Effector memory CD8-positive, alpha-beta T cell (primary cell): ENCODE measurements around the gene MOB2.
A peak's percentile ranks its signal among the peaks of the same experiment; 100 is the strongest.

Experiments
- ATAC-seq: fragments of 150-1000 bp; cut with Tn5 transposase; replicated peaks from 2 replicates; pipeline ENCODE4 v1.10.0; 2021; ENCODE audit warnings: mild to moderate bottlenecking, moderate library complexity
- DNase-seq, 3 experiments: peaks; one replicate each; pipeline ENCODE4 v3.0.0; 2021
- H3K27ac Mint-ChIP-seq, 2 donors: one replicate each; pipeline ENCODE4 v1.8.0; 2022; ENCODE audit warnings: mild to moderate bottlenecking in 2 of 2, mixed read lengths in 2 of 2, moderate library complexity in 2 of 2
- H3K27me3 Mint-ChIP-seq, 2 donors: one replicate each; pipeline ENCODE4 v1.8.0; 2022; ENCODE audit warnings: mixed read lengths in 2 of 2
- H3K36me3 Mint-ChIP-seq: one replicate; pipeline ENCODE4 v1.8.0; 2022; ENCODE audit warnings: mild to moderate bottlenecking, moderate library complexity, mixed read lengths; ENCODE audit not compliant: insufficient read depth
- H3K4me1 Mint-ChIP-seq, 2 donors: one replicate each; pipeline ENCODE4 v1.8.0; 2022; ENCODE audit warnings: low read depth in 2 of 2, mixed read lengths in 2 of 2
- H3K4me3 Mint-ChIP-seq, 2 donors: one replicate each; pipeline ENCODE4 v1.8.0; 2022; ENCODE audit warnings: mild to moderate bottlenecking in 2 of 2, mixed read lengths in 2 of 2, moderate library complexity in 2 of 2
- H3K9me3 Mint-ChIP-seq, 2 donors: one replicate each; pipeline ENCODE4 v1.8.0; 2022; ENCODE audit warnings: mixed read lengths in 2 of 2

MOB2 gene

DNA sequence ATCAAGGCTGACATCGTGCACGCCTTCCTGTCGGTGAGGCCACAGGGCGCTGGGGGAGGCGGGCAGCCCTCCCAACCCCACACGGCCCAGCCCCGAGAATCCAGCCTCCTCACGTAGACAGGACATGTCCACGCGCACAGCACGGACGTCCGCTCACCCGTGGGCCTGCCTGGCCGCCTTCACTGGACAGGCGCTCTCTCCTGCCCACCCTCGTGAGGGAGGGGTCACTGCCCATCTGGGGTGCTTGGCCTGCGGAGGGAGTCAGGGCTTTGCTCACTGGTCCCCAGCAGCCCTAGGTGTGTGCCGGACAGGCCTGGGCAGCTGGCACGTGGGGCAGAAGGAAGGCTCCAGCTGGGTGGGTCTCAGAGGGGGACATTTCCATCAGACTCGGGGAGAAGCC lies 32.0 kb downstream of the MOB2 start:
- ATAC-seq, result no peak
- H3K36me3 Mint-ChIP-seq, result peaks cover 29% of the 10 kb centered on the region
- H3K4me1 Mint-ChIP-seq, result peaks cover 9 to 21% of the 10 kb centered on the region in 2 donors
- no peak overlapping the region for H3K4me3 Mint-ChIP-seq
- DNase-seq, result no peak
- H3K27ac Mint-ChIP-seq, result peak overlapping the region in 1 of 2 donors; percentile 49
- H3K9me3 Mint-ChIP-seq, result no peaks in the 10 kb centered on the region
- no peaks in the 10 kb centered on the region for H3K27me3 Mint-ChIP-seq

DNA sequence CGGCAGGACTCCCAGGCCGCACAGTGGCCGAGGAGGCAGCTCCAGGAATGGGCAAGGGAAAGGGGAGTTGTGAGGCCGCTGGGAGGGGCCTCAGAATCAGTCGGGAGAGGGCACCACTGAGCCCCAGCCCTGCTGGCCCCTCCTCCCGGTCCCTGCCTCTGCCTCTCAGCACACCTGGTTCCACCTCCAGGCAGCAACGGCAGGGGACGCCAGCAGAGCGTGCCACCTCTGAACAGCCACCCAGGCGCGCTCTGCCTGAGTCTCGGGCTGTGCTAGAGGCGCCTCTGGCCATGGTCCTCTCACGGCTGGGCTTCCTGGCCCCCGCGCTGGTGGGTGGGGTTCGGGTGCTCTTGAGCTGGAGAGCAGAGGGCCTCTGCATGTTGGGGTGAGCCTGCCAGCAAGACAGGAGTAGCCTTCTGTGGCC lies 33.0 kb downstream of the MOB2 start:
- Mint-ChIP-seq H3K36me3 (peaks cover 29% of the 10 kb centered on the region), H3K27me3 (no peaks in the 10 kb centered on the region), H3K4me1 (peaks cover 9 to 19% of the 10 kb centered on the region in 2 donors), H3K27ac (peak overlapping the region in 1 of 2 donors; percentile 49), H3K4me3 (no peak overlapping the region), H3K9me3 (no peaks in the 10 kb centered on the region)
- ATAC-seq (peak; percentile 93), DNase-seq (peak in 2 of 3 experiments; percentile 45 to 54)

GRCh38 chr11:1452744-1453143 lies 33.8 kb downstream of the MOB2 start:
- DNase-seq, result no peak
- no peak overlapping the region for H3K4me3 Mint-ChIP-seq
- no peaks in the 10 kb centered on the region for H3K9me3 Mint-ChIP-seq
- H3K27ac Mint-ChIP-seq, result no peak overlapping the region
- H3K36me3 Mint-ChIP-seq, result peaks cover 34% of the 10 kb centered on the region
- no peaks in the 10 kb centered on the region for H3K27me3 Mint-ChIP-seq
- H3K4me1 Mint-ChIP-seq, result peaks cover 9 to 19% of the 10 kb centered on the region in 2 donors
- no peak for ATAC-seq

DNA sequence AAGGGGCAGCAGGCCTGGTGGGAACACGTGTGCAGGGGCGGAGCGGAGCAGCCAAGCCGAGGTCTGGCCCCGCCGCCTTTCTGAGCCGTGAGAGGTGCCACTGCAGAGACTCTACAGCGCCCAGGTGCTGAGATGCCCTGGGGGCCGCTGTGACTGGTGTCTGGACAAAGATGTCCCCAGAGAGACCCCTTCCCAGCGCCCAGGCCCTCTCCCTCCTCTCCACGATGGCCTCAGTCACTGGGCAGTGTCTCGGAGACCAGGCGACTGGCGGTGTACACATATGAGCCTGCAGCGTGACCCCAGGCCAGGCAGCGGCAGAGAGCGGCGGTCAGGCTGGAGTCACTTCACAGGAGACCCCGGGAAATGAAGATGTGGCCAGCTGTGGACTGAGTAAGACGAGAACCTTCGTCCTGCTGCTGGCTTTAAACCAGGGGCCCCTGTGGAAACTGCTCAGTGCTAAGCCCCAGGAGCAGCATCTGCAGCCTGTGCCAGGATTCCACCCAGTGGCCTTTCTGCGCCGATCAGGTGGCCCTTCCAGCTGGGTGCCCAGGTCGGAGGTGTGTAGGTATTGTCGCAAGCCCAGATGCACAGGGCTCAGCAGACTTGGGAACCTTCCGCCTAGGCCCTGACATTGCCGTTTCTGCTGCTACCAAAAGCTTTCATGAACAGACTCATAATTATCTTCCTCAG lies 34.7 kb downstream of the MOB2 start:
- Mint-ChIP-seq H3K4me1 (peaks cover 9 to 19% of the 10 kb centered on the region in 2 donors), H3K36me3 (peaks cover 30% of the 10 kb centered on the region), H3K4me3 (no peak overlapping the region), H3K9me3 (no peaks in the 10 kb centered on the region), H3K27me3 (no peaks in the 10 kb centered on the region), H3K27ac (no peak overlapping the region)
- DNase-seq (no peak), ATAC-seq (no peak)

DNA sequence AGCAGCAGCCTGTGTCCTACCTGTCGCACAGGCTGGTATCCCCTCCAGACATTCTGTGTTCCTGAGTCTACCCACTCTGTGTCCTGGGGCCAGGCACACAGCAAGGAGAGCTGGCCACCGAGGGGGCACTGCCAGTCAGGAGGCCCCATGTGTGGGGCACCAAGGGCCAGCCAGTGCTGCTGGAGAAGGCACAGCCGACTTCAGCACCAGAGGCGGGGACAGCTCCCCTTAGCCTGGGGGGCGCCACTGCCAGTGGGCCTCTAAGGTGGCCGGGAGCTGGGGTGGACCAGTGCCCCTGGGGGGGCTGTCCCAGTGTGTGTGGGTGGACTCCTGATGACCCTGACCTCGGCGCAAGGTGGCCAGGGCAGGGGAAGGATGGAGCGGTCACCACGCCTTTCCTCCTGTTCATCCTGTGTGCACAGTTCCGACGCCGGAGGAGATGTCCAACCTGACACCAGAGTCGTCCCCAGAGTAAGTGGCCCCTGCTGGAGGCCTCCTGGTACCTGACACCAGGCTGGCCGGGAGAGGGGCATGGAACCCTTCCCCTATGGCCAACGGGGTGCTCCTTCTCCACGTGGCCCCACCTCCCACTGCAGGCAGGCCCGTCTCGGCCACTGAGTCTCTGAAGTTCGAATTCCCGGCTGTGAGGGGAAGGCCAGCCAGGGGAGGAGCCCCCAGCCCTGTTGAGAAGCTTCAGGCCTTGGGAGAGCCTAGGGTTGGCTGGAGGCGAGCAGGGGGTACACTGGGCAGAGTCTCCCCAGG lies 35.4 kb downstream of the MOB2 start:
- ATAC-seq (no peak), DNase-seq (peak in 1 of 3 experiments; percentile 23)
- Mint-ChIP-seq H3K27ac (no peak overlapping the region), H3K4me3 (no peak overlapping the region), H3K36me3 (peaks cover 25% of the 10 kb centered on the region), H3K4me1 (peaks cover 7 to 17% of the 10 kb centered on the region in 2 donors), H3K9me3 (no peaks in the 10 kb centered on the region), H3K27me3 (no peaks in the 10 kb centered on the region)

DNA sequence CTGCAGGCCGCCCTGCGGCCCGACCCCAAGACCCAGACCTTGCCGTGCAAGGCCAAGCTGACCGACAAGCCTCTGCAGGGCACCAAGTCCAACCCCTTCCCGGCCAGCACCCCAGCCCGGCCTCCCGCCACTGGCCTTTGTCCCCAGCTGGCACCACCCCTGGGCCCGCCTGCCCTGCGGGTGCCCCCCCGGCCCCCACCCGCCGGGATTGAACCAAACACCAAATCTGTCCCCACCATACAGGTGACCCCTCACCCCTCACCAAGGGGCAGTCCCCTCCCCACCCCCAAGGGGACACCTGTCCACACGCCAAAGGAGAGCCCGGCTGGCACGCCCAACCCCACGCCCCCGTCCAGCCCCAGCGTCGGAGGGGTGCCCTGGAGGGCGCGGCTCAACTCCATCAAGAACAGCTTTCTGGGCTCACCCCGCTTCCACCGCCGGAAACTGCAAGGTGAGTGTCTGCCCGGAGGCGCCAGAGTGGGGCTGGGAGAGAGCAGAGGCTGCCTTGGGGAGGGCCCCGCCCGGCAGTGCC lies 36.2 kb downstream of the MOB2 start:
- H3K4me1 Mint-ChIP-seq, result peaks cover 0 to 10% of the 10 kb centered on the region in 2 donors
- H3K36me3 Mint-ChIP-seq, result peaks cover 25% of the 10 kb centered on the region
- H3K4me3 Mint-ChIP-seq, result no peak overlapping the region
- H3K27me3 Mint-ChIP-seq, result no peaks in the 10 kb centered on the region
- DNase-seq, result no peak
- no peaks in the 10 kb centered on the region for H3K9me3 Mint-ChIP-seq
- no peak for ATAC-seq
- no peak overlapping the region for H3K27ac Mint-ChIP-seq

DNA sequence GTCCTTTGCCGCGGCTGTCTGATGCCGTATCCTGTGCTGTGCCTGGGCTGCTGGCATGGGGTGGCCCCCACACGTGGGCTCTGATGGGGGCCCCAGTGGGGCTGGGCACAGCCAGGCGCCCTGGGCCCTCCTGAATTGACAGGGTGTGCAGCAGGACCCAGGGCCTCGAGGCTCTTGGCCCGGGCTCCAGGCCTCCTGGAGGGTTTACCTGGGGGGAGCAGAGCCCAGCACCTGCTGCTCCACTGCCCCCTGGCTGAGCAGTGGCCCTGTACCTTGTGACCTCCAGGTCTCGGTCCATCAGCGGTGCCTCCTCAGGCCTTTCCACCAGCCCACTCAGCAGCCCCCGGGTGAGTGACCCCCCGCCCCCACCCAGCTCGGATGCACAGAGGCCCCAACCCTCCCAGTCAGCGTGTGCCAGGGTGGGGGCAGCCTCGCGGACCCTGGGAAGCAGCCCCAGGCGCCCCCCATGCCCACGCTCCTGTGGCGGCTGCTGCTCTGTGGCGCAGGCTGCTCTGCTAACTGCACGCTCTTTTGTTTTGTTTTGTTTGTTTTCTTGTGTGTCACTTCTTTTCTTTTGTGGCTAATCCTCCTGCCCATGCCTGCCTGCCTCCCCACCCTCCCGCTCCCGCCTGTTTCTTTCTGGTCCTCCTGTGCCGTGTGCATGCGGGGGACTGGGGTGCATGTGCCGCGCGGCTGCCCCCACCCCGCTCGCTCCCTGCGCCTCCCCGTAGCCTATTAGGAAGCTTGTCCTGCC lies 36.9 kb downstream of the MOB2 start:
- ATAC-seq, result no peak
- Mint-ChIP-seq H3K9me3 (no peaks in the 10 kb centered on the region), H3K36me3 (peaks cover 25% of the 10 kb centered on the region), H3K4me3 (no peak overlapping the region), H3K27ac (no peak overlapping the region), H3K4me1 (peaks cover 0 to 9% of the 10 kb centered on the region in 2 donors), H3K27me3 (no peaks in the 10 kb centered on the region)
- no peak for DNase-seq

DNA sequence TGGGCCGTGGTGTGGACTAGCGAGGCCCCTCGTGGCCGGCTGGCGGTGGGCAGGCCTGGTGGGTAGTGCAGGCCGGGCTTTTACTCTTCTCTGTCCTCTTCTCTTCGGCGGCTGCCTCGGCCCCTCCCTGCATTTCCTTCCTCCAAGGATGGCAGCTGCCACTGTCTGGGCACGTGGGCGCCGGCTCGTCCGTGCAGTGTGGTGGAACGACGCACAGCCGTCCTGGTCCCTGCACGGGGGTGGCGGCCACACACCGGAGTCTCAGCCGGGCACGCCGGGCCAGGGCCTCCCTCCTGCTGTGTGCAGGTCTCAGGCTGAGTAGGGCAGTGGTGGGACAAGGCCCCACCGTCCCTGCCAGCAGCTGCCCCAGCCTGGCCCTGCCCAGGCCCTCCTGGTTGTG lies 37.7 kb downstream of the MOB2 start:
- Mint-ChIP-seq H3K27me3 (no peaks in the 10 kb centered on the region), H3K36me3 (peaks cover 26% of the 10 kb centered on the region), H3K4me3 (no peak overlapping the region), H3K4me1 (peaks cover 0 to 7% of the 10 kb centered on the region in 2 donors), H3K9me3 (no peaks in the 10 kb centered on the region), H3K27ac (no peak overlapping the region)
- ATAC-seq (no peak), DNase-seq (no peak)

- H3K9me3 Mint-ChIP-seq, result no peaks in the 10 kb centered on the region
- ATAC-seq (no peak), DNase-seq (no peak)
- H3K4me3 Mint-ChIP-seq, result no peak overlapping the region
- H3K27ac Mint-ChIP-seq, result no peak overlapping the region
- H3K36me3 Mint-ChIP-seq, result peaks cover 22% of the 10 kb centered on the region
- H3K27me3 Mint-ChIP-seq, result no peaks in the 10 kb centered on the region
- H3K4me1 Mint-ChIP-seq, result no peaks in the 10 kb centered on the region
Measured at GRCh38 chr11:1447845-1448825, 38.4 kb downstream of the MOB2 start.

DNA sequence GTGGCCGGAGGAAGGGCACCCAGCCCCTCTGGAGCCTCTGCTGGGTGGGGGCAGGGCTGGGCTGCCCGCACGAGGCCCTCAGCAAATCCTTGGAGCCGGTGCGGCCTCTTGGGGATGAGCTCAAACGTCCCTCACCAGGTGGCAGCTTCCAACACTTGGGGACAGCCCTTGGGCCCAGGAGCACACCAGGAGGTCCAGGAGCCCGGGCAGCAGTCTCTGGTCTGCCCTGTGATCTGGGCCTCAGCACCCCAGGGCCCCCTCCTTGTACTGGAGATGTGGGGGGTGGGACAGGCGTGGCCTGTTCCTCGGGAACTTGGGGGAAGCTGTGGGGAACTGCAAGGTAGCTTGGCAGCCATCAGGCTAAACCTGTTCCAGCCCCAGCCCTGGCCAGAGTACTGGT lies 40.0 kb downstream of the MOB2 start:
- Mint-ChIP-seq H3K4me1 (no peaks in the 10 kb centered on the region), H3K4me3 (no peak overlapping the region), H3K27ac (no peak overlapping the region), H3K36me3 (peaks cover 8% of the 10 kb centered on the region), H3K9me3 (no peaks in the 10 kb centered on the region), H3K27me3 (no peaks in the 10 kb centered on the region)
- DNase-seq (no peak), ATAC-seq (no peak)

DNA sequence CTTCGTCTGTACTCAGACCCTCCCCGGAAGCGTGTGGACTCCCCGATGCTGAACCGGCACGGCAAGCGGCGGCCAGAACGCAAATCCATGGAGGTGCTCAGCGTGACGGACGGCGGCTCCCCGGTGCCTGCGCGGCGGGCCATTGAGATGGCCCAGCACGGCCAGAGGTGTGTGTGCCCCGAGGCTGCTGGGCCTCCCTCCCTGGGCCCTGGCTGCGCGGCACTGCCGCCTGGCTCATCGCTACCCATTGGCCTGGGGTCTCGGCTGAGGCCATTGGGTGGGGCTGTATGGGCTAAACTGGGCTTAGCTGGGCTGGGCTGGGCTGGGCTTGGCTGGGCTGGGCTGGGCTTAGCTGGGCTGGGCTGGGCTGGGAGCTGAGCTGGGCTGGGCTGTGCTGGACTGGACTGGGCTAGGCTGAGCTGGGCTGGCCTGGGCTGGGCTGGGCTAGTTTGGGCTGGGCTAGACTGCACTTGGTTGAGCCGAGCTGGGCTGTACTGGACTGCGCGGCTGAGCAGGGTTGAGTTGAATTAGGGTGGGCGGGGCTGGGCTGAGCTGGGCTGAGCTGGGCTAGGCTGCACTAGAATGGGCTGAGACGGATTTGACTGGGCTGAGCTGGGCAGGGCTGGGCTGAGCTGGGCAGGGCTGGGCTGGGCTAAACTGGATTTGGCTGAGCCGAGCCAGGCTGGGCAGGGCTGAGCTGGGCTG lies 40.7 kb downstream of the MOB2 start:
- no peaks in the 10 kb centered on the region for H3K27me3 Mint-ChIP-seq
- H3K36me3 Mint-ChIP-seq, result peaks cover 8% of the 10 kb centered on the region
- H3K4me1 Mint-ChIP-seq, result no peaks in the 10 kb centered on the region
- H3K27ac Mint-ChIP-seq, result no peak overlapping the region
- H3K9me3 Mint-ChIP-seq, result no peaks in the 10 kb centered on the region
- ATAC-seq, result no peak
- no peak overlapping the region for H3K4me3 Mint-ChIP-seq
- no peak for DNase-seq

GRCh38 chr11:1444823-1445422 lies 41.7 kb downstream of the MOB2 start:
- DNase-seq (no peak), ATAC-seq (no peak)
- no peaks in the 10 kb centered on the region for H3K27me3 Mint-ChIP-seq
- no peak overlapping the region for H3K27ac Mint-ChIP-seq
- H3K4me3 Mint-ChIP-seq, result no peak overlapping the region
- no peaks in the 10 kb centered on the region for H3K9me3 Mint-ChIP-seq
- peaks cover 8% of the 10 kb centered on the region for H3K36me3 Mint-ChIP-seq
- H3K4me1 Mint-ChIP-seq, result no peaks in the 10 kb centered on the region
